IPS-NIHi7 (cell line): ENCODE results near the gene RAD51D.
"Not testable (repeated sequence)": the region's sequence is repeated elsewhere in the genome, so short reads cannot be mapped to it uniquely, and the experiment has no call there.

ENCODE experiments used
- DNase-seq: peaks from one replicate; pipeline ENCODE4 v3.0.0; 2012; ENCODE audit warnings: mixed read lengths; ENCODE audit errors: extremely low spot score

RAD51D gene

DNA sequence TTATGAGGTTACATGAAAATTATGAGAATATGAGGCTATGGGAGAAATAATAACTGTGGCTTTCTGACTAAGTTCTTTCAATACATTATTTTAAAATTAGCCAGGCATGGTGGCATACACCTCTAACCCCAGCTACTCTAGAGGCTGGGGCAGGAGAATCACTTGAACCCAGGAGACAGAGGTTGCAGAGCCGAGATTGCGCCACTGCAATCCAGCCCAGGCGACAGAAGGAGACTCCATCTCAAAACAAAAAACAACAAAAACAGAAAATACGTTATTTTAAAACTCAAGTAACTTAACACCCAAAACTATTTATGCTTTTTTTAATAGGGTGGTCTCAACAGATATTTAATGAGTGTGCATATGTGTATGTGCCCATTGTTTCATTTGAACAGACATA is 53.8 kb downstream of the RAD51D start:
- DNase-seq = no peak

DNA sequence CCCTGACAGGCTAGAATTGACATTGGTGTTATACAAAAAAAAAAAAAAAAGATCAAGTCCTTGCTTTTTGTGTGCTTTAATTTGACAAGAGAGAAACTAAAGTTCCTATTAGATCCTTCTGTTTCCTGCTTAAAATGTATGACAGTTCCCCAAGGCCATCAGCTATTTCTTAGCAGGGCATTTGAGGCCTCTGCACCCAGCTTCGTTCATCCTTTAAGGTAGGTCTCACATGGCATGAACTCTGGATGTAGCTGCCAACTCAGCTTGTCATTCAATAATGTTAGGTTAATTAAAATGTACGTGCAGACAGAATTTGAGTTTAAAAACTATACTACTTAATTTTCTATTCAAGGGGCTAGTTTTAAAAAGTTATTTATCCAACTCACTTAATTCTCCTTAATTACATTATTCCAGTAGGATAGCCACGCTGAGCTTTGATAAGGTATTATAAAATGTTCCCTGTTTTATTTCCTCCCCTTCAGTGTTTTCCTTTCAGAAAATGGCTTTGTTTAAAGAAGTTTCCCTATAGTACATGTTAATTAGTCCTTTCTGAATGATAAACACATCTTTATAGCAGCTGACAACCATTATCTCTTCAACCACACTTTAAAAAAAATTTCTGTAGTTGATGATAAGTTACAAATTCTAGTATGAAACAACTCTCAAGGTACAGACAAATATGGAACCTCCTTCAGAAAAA is 55.0 kb downstream of the RAD51D start:
- DNase-seq = no peak

DNA sequence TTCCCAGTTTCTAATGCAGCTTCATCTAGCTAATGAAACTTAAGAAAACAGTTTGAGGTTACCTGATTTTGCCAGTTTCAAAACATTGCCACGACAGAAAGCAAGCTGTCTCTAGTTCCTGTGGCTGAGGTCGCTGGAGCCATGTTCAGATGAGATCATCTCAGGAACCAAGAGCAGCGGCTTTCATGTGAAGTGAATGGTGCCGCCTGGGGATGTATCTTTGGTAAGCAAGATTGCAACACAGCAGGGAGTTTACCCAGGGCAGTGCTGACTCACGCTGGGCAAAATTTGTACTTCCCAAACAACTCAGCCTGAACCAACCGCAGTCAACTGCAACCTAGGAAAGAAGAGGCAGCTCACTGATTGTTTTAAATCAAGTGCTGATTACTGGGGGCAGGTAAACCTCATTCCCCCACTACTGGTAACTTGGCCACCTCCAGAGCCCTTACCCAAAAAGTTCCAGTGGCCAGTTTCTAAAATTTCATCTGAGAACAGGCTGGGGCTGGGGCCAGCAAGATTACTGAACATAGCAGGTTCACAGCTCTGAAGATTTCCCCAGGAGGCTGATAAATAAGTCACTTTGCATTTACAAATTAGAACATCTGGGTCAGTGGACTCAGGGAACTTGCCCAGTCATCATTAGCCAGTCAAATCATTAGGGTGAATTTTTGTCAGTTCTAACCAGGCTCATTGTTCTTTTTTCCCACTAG is 56.0 kb downstream of the RAD51D start, which contains the start of gene RFFL:
Gene RFFL, minus strand, starts transcription at position 194 of the 710 bp plus-strand sequence. CDS start 37,154 bp downstream, outside the sequence.
- peak; percentile 92 for DNase-seq

DNA sequence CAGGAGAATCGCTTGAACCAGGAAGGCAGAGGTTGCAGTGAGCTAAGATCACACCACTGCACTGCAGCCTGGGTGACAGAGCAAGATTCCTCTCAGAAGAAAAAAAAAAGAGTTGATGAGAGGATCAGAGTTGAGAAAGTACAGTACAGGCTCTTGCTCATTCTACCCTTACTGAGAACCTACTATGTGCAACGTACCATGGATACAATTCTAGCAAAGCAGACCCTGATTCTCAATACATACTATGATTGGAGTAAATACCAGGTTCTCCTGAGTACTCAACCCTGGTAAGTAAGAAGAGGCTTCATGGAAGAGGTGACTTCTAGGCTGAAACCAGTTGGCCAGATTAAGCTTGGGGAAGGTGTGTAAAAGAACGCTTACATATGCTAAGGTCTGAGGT is 57.4 kb downstream of the RAD51D start:
- no peak for DNase-seq

DNA sequence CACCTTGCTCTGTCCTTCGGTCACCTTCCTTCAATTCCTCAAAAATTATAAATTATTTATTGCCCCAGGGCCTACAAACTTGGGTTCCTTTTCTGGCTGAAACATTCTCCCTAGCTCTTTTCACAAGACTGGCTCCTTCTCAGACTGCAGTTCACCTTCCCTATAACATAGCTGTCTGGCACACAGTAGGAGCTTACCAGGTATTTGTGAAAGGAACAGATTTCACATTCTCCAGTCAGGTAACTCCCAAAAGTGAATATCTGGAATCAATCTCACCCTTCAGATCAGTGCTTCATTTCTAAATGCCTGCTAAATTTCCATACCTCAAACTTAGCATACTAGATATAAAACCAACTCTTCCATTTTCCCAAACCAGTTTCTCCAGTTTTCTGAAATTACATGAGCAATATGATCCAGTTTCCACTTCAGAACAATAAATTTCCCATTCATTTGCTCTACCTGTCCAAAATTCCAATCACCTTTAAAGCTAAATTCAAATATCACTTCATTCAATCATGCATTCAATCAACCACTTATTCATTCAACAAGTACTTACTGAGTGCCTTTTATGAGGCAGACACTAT is 62.2 kb downstream of the RAD51D start:
- no peak for DNase-seq

DNA sequence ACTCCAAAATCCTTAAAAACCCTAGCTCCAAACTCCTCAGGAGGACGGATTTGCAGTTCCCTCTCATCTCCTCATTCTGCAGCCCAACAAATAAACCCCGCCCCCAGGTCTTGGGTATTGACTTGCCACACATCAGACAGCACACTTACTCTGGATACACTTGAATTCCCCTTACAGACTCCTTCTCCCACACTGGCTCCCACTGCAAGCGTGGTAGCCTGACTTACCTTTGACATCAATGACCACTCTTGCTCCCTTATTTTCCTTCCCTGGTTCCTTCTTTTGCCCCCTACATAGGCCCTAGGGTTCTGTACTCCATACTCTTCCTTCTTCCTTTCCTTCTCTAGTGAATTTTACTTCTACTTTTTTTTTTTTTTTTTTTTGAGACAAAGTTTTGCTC is 63.6 kb downstream of the RAD51D start:
- DNase-seq = peak; percentile 32

DNA sequence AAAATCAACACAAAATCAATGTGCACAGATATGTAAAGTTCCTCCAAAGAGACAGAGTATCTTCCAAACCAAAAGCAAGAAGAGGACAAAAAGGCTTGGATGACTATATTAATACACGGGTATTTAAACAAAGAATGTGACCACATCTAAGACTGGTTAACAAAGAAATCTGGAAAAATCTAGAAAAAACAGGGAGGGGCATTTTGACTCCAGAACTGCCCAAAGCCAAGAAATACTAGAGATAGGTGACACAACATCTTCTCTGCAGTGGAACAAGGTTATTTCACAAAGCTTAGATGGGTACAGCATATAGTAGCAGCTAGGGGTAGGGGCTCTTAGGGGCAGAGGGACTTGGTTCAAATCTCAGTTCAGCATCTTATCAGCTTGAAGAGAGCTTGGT is 66.5 kb downstream of the RAD51D start:
- no peak for DNase-seq

DNA sequence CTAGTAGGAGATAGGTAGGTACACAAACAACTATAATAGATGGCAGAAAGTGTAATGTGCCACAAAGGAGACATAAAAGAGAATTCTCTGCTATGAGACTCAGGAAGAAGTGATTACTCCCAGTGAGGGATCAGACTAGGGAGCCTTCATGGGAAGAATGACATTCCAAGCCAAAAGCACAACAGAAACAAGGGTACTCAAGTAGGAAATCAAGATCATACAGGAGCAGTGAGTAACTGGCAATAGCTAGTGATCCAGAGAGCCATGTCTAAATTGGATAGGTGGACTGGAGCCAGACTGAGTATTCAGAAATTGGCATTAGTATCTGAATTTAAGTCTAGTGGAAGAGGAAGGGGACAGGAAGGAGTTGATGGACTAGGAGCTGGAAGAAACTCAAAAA is 66.9 kb downstream of the RAD51D start:
- no peak for DNase-seq

DNA sequence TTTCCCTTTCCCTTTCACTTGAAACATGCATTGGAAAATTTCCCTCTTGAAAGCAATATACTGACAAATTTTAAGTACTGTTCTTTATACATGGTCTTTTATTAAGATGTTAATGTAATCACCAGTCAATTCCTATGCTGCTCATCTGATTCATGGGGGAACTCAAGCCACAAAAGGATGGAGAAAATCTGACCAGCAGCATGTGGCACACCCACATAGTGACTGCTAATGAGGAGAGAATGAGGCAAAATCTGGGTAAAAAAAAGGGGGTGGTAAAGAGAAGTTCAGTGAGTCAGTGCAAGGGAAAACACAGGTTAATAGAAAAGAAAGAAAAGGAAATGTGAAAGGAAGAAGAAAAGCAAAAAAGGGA is 67.4 kb downstream of the RAD51D start:
- no peak for DNase-seq

DNA sequence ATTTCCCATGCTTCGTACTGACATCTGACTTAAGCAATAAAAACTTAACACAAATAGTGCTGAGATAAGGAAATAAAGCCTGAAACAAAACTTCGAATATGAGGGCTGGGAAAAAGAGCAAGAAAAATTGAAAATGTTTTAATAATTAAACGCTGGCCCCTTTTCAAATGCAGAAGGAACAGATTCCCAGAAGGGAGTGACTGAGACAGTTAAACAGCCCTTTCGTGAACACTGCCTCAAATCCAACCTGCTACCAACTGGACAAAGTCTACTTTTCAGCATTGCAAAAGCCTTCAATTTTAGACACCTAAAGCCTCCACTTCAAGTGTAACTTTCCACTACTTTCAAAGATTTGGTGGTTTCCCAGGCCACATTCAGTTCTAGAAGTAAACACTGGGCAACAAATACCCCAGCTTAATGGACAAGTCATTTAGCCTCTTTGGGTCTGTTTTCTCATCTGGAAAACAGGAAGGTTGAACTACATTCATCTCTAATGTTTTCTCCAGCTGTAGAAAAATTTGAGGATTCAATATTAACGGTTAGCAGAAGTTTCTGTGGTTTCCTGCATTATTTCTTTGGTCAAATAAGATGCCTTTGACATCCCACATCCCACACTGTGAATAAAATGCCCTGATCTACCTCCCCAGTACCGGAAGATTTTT is 68.0 kb downstream of the RAD51D start:
- DNase-seq = no peak

DNA sequence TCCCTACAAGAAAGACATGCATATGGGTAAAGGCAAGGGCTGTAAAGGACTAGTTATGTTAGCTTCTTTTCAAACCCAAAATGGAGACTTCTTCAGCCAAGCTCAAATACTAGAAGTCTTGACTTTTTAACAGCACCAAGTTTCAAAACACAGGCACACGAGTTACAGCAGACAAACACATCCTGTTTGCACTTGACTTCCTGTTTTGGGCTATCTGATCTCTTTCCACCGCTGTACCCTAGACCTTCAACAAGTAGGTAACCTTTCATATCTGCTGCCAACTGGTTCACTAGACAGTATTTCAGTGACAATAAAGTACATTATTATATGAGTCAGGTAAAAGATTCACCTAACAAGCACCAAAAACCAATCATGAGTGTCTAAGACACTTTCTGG is 68.5 kb downstream of the RAD51D start:
- DNase-seq = no peak

DNA sequence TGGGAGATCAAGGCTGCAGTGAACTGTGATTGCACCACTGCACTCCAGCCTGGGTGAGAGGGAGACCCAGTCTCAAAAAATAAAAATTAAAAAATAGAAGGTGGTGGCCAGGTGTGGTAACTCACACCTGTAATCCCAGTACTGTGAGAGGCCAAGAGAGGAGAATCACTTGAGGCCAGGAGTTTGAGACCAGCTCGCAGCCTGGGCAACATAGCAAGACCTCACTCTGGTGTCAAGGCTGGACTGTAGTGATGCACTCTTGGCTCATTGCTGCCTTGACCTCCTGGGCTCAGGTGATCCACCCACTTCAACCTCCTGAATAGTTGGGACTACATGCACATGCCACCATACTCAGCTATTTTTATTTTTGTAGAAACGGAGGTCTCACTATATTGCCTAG is 69.5 kb downstream of the RAD51D start:
- DNase-seq = no peak

DNA sequence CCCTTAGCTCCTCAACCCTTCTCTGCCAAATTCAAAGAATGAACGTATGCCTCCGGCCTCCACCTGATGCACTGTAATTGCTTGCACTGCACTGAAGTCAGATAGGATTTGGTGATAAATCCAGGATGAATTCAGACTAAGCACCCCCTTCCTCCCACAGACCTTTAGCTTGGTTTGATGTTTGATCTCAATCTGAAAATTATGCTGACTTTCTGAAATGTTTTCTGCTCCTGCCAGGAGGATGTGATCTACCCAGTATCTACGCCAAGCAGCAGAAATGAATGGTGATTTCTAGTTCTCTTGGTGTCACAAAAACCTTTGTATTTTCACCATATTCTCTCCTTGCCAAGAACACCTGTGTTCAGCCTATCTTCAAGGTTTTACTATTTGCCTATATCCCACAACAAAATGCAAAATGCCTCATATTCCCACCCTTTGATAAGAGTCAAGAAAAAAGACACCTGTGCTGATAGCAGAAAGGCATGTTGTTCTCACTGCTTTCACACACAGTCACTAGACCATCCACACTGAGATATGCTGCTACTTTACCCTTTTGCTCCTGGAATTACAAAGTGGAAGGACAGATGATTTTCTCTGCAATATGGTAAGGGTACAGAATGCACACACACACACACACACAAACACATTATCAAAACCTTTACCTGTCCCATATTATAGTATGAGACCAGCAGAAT is 70.8 kb downstream of the RAD51D start:
- DNase-seq = no peak

DNA sequence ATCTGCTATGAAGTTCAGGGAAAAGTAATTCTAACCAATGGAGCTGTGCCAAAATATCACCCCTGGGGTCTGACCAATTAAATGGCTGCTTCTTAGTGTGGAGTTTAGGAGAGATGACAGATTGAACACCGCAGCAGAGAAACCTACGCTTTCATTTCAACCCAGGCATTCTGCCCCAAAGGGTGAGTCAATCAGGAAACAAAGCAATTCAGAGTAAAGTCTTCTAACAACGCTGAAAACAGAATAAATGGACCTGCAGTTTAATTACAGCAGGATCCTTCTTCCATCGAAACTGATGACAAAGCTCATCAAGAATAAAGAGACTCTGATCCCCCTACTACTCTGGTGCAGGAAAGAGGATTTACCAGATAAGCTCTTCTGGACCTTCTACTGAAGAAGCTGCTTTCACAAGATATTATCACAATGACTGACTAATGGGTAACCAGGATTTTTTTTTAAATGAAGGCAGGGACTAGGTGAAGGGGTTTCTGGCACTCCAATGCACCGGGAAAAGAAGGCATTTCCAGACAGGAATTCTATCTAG is 72.8 kb downstream of the RAD51D start:
- no peak for DNase-seq

DNA sequence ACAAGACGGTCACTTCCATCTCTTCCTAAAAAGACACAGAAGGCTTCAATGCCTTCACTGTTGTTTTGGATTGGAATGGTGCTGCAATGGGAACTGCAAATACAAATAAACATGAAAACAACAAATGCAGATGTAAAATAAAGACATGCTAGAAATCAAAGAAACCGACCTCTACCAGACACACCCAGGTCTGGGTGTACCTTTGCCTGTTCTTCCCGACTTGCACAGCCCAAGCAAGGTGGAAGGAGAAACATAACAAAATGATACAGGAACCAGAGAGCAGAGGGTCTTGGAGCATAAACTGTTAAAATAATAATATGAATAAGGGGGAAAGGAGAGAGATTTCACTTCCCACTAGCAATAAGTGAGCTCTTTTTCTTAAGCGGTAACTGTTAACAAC is 73.4 kb downstream of the RAD51D start:
- no peak for DNase-seq

DNA sequence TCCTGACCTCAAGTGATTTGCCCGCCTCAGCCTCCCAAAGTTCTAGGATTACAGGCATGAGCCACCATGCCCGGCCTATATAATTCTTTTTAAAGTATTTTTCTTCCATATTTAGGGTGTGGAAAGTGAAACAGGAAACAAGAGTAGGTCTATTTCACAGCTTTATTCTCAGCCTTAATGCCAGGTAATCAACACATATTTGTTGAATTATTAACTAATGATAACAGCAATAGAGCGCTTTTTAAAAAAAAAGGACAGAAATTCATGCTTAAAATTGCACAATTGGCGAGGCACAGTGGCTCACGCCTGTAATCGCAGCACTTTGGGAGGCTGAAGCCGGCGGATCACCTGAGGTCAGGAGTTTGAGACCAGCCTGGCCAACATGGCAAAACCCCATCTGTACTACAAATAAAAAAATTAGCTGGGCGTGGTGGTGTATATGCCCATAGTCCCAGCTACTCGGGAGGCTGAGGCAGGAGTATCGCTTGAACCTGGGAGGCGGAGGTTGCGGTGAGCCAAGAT is 74.1 kb downstream of the RAD51D start:
- DNase-seq = not testable (repeated sequence)

DNA sequence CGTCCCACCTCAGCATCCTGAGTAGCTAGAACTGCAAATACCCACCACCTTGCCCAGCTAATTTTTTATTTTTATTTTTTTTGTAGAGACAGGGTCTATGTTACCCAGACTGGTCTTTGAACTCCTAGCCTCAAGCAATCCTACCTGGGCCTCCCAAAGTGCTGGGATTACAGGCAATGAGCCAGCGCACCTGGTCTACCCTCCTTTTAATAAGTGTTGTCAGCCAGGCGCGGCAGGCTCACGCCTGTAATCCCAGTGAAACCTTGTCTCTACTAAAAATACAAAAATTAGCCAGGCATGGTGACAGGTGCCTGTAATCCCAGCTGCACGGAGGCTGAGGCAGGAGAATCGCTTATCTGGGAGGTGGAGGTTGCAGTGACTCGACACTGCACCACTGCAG is 75.5 kb downstream of the RAD51D start:
- DNase-seq = no peak
